Measurements from ENCODE around the gene MYLK3. TPM values are rescaled to one million over a fixed set of nuclear protein-coding genes. Genes with fewer than 3 reads are reported as not detected.

MYLK3 gene
- total RNA-seq, 2 experiments from 2014 or later: 0.97 to 2.3 TPM

DNA sequence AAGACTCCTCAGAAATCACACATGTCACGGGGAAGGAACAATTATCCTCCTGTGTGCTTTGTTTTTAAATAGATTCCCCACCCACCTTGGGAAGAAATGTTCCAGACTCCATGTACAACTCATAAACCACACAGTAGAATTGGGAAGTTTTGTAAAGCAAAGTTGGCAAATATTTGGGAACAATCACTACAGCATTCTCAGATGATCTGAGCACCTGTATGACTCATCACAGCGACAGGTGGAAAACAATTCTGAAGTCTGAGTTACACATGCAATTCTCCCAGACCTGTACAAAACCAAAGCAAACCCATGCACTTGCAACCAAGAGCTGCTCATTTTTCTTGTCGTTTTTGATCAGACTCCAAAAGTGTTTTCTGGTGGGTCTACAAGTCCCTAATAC lies 14.4 kb upstream of the MYLK3 start:
- H3K9me3 ChIP-seq (ENCODE audit: low read length): no peaks in the 10 kb centered on the region
- no peak for DNase-seq (ENCODE audit: low spot score)
- intact Hi-C loops (cut with micrococcal nuclease; ENCODE audit: unreplicated experiment): no loop called here
- CTCF ChIA-PET (ENCODE audit: unreplicated experiment): no interaction called here
- no TSS peak for BruUV-seq (replicated peaks)
- no peak overlapping the region for H3K27ac ChIP-seq (ENCODE audit: low read depth, low read length, poor library complexity, severe bottlenecking)
- no peaks in the 10 kb centered on the region for H4K20me1 ChIP-seq (ENCODE audit: insufficient read depth, low read length)
- H2AFZ ChIP-seq (ENCODE audit: low read length): no peak overlapping the region
- POLR2A ChIA-PET: no interaction called here
- H3K4me3 ChIP-seq (ENCODE audit: low read depth, low read length, poor library complexity, severe bottlenecking): no peak overlapping the region
- H3K4me2 ChIP-seq (ENCODE audit: low read length): no peak overlapping the region
- H3K79me2 ChIP-seq (ENCODE audit: insufficient read depth, low read depth, low read length): no peaks in the 10 kb centered on the region
- no peaks in the 10 kb centered on the region for H3K9me2 ChIP-seq (ENCODE audit: insufficient read depth, low read length)
- no peaks in the 10 kb centered on the region for H3K36me3 ChIP-seq (ENCODE audit: insufficient read depth, low read length)
- peaks cover 9% of the 10 kb centered on the region for H3K4me1 ChIP-seq (ENCODE audit: insufficient read depth, low read length, poor library complexity, severe bottlenecking)
- no peak for TF ChIP-seq EZH2phosphoT487 (IDR thresholded peaks at IDR 0.05; ENCODE audit: borderline replicate concordance, low read depth, low read length)
- TF ChIP-seq, protein P1, sequence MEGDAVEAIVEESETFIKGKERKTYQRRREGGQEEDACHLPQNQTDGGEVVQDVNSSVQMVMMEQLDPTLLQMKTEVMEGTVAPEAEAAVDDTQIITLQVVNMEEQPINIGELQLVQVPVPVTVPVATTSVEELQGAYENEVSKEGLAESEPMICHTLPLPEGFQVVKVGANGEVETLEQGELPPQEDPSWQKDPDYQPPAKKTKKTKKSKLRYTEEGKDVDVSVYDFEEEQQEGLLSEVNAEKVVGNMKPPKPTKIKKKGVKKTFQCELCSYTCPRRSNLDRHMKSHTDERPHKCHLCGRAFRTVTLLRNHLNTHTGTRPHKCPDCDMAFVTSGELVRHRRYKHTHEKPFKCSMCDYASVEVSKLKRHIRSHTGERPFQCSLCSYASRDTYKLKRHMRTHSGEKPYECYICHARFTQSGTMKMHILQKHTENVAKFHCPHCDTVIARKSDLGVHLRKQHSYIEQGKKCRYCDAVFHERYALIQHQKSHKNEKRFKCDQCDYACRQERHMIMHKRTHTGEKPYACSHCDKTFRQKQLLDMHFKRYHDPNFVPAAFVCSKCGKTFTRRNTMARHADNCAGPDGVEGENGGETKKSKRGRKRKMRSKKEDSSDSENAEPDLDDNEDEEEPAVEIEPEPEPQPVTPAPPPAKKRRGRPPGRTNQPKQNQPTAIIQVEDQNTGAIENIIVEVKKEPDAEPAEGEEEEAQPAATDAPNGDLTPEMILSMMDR (conservative IDR thresholded peaks at IDR 0.05; ENCODE audit: low read length): no peak

DNA sequence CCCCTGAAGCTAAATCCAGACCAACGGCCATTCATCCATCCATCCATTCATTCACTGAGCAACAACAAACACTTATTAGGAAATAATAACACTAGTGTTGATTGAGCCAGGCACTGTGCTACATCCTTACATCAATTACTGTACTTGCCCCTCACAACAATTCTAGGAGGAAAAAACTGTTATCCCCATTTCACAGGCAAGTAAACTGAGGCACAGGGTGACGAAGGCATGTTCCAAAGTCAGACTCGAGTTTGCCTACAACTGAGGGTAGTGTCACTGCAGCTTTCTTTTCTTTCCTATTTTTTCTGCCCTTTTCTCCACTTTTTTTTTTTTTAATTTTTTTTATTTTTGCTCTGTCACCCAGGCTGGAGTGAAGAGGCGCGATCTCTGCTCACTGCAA lies 11.2 kb upstream of the MYLK3 start:
- intact Hi-C loops (cut with micrococcal nuclease; ENCODE audit: unreplicated experiment): no loop called here
- no peak for DNase-seq (ENCODE audit: low spot score)
- TF ChIP-seq, protein P1 (conservative IDR thresholded peaks at IDR 0.05; ENCODE audit: low read length): no peak
- TF ChIP-seq EZH2phosphoT487 (IDR thresholded peaks at IDR 0.05; ENCODE audit: borderline replicate concordance, low read depth, low read length): no peak
- BruUV-seq (replicated peaks): no TSS peak
- ChIA-PET POLR2A (no interaction called here), CTCF (ENCODE audit: unreplicated experiment) (no interaction called here)
- Histone ChIP-seq H3K36me3 (ENCODE audit: insufficient read depth, low read length) (no peaks in the 10 kb centered on the region), H3K4me1 (ENCODE audit: insufficient read depth, low read length, poor library complexity, severe bottlenecking) (no peaks in the 10 kb centered on the region), H3K9me3 (ENCODE audit: low read length) (no peaks in the 10 kb centered on the region), H3K9me2 (ENCODE audit: insufficient read depth, low read length) (no peaks in the 10 kb centered on the region), H3K79me2 (ENCODE audit: insufficient read depth, low read depth, low read length) (no peaks in the 10 kb centered on the region), H3K4me2 (ENCODE audit: low read length) (no peak overlapping the region), H4K20me1 (ENCODE audit: insufficient read depth, low read length) (no peaks in the 10 kb centered on the region), H2AFZ (ENCODE audit: low read length) (no peak overlapping the region), H3K27ac (ENCODE audit: low read depth, low read length, poor library complexity, severe bottlenecking) (no peak overlapping the region), H3K4me3 (ENCODE audit: low read depth, low read length, poor library complexity, severe bottlenecking) (no peak overlapping the region)

DNA sequence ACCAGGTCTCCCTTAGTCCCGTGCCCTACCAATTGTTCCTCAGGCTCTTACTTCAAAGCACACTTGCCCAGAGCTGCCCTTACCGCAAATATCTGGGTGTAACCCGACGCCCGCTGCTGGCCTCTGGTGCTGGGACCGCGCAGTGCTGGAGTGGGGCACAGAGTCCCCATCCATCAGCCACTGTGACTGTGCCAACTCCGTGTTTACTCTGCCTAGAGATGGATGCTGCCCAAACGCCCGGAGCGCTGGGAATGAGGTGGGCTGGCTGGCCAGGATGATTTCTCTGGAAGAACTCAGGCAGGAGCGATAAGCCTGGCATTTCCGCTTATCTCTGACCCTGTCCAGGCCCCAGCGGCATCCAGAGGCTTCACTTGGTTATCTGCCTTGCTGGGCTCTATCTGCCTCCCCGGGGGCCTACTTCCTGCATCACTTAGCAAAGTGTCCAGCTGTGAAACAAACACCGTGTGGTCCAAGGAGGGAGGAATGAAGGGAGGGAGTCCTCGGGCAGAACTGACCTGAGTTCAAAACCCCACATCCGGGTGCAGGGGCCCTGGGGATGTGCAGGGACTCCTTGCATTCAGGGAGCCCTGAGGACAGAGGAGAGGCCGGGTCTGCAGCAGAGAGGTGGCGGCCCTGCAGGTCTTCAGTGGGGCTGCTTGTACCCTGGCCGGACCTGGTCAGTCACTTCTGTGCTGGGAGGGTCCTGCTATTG lies 9.4 kb upstream of the MYLK3 start:
- Histone ChIP-seq H3K9me2 (ENCODE audit: insufficient read depth, low read length) (no peaks in the 10 kb centered on the region), H3K27ac (ENCODE audit: low read depth, low read length, poor library complexity, severe bottlenecking) (no peak overlapping the region), H3K36me3 (ENCODE audit: insufficient read depth, low read length) (no peaks in the 10 kb centered on the region), H2AFZ (ENCODE audit: low read length) (no peak overlapping the region), H3K4me1 (ENCODE audit: insufficient read depth, low read length, poor library complexity, severe bottlenecking) (no peaks in the 10 kb centered on the region), H3K4me3 (ENCODE audit: low read depth, low read length, poor library complexity, severe bottlenecking) (no peak overlapping the region), H4K20me1 (ENCODE audit: insufficient read depth, low read length) (no peaks in the 10 kb centered on the region), H3K79me2 (ENCODE audit: insufficient read depth, low read depth, low read length) (no peaks in the 10 kb centered on the region), H3K4me2 (ENCODE audit: low read length) (no peak overlapping the region), H3K9me3 (ENCODE audit: low read length) (no peaks in the 10 kb centered on the region)
- ChIA-PET CTCF (ENCODE audit: unreplicated experiment) (no interaction called here), POLR2A (no interaction called here)
- no peak for DNase-seq (ENCODE audit: low spot score)
- intact Hi-C loops (cut with micrococcal nuclease; ENCODE audit: unreplicated experiment): no loop called here
- TF ChIP-seq EZH2phosphoT487 (IDR thresholded peaks at IDR 0.05; ENCODE audit: borderline replicate concordance, low read depth, low read length): no peak
- TF ChIP-seq, protein P1 (conservative IDR thresholded peaks at IDR 0.05; ENCODE audit: low read length): no peak
- BruUV-seq (replicated peaks): no TSS peak
